KMS-11 (cell line): ENCODE data around the gene GPAT3.

ENCODE experiments used
- H2AFZ ChIP-seq: fragments of 200-600 bp; sonication (generic); 2 replicates; pipeline ENCODE4 v1.6.1; 2016; ENCODE audit warnings: antibody characterized with exemption, mixed run types, low read depth
- H3K27ac ChIP-seq: fragments of 200-600 bp; sonication (generic); 2 replicates; pipeline ENCODE4 v1.6.1; 2016; ENCODE audit warnings: mild to moderate bottlenecking, mixed run types
- H3K27me3 ChIP-seq: fragments of 200-600 bp; sonication (generic); 2 replicates; pipeline ENCODE4 v1.6.1; 2017; ENCODE audit warnings: mild to moderate bottlenecking, low read depth, mixed run types, moderate library complexity; ENCODE audit not compliant: insufficient read depth
- H3K36me3 ChIP-seq: fragments of 200-600 bp; sonication (generic); 2 replicates; pipeline ENCODE4 v1.6.1; 2017; ENCODE audit warnings: mild to moderate bottlenecking, mixed run types; ENCODE audit not compliant: insufficient read depth
- H3K4me1 ChIP-seq: fragments of 200-600 bp; sonication (generic); 2 replicates; pipeline ENCODE4 v1.6.1; 2016; ENCODE audit warnings: mild to moderate bottlenecking, low read depth, mixed run types; ENCODE audit not compliant: poor library complexity, severe bottlenecking
- H3K4me2 ChIP-seq: fragments of 200-600 bp; sonication (generic); 2 replicates; pipeline ENCODE4 v1.7.0; 2016; ENCODE audit warnings: mild to moderate bottlenecking, mixed run types
- H3K4me3 ChIP-seq: fragments of 200-600 bp; sonication (generic); IDR thresholded peaks from 2 replicates; pipeline ENCODE4 v1.6.1; 2017; ENCODE audit warnings: low read depth, low read length, mixed read lengths; ENCODE audit not compliant: insufficient read depth
- H3K79me2 ChIP-seq: fragments of 200-600 bp; sonication (generic); 2 replicates; pipeline ENCODE4 v1.6.1; 2016; ENCODE audit warnings: low read depth, mixed run types; ENCODE audit not compliant: insufficient read depth
- H3K9ac ChIP-seq: fragments of 200-600 bp; sonication (generic); 2 replicates; pipeline ENCODE4 v1.6.1; 2016; ENCODE audit warnings: mild to moderate bottlenecking, mixed run types
- H4K20me1 ChIP-seq: fragments of 200-600 bp; sonication (generic); 2 replicates; pipeline ENCODE4 v1.6.1; 2016; ENCODE audit warnings: mild to moderate bottlenecking, mixed run types; ENCODE audit not compliant: insufficient read depth
- CTCF ChIP-seq: fragments of 200-600 bp; sonication (generic); conservative IDR thresholded peaks from 2 replicates; pipeline ENCODE4 v1.6.1; 2017; ENCODE audit warnings: low read depth, mild to moderate bottlenecking, antibody characterized with exemption, low read length, moderate library complexity, mixed read lengths

The GPAT3 gene

DNA sequence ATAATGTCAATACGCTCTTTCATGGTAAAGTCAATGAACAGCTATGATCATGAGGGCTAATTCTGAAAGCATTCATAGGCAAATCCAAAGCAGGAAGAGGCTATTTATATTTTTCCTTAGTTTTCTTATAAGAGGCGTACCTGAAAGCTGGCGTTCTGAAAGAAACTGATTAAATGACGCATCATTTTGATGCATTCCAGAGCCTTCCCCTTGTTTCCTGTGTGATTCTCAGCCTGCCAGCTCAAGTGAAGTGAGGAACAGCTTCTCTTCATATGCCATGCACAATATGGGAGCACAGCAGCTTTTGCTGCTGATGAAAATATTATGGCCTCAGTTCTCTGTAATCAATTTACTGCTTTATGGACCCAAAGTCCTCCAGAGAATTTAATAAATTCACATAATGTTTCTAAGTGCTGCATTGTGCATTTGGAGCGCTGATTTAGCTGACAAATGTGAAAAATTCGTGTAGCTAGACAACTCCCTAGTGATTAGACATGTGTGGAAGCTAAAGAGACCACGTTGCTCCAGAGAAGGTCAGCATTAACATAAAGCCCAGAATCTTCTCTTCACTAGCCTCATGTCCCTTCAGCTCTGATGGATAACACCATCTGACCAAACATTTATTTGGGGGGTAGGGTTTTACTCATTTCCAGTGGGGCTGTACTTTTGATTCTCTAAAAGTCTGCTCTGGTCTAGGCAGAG is 110.8 kb downstream of the GPAT3 start:
- Histone ChIP-seq H2AFZ (no peak overlapping the region), H3K79me2 (no peaks in the 10 kb centered on the region), H4K20me1 (no peaks in the 10 kb centered on the region), H3K27ac (no peak overlapping the region), H3K36me3 (no peaks in the 10 kb centered on the region), H3K4me3 (no peak overlapping the region), H3K4me2 (no peak overlapping the region), H3K27me3 (no peaks in the 10 kb centered on the region), H3K9ac (no peak overlapping the region), H3K4me1 (no peaks in the 10 kb centered on the region)
- no peak for TF ChIP-seq CTCF

DNA sequence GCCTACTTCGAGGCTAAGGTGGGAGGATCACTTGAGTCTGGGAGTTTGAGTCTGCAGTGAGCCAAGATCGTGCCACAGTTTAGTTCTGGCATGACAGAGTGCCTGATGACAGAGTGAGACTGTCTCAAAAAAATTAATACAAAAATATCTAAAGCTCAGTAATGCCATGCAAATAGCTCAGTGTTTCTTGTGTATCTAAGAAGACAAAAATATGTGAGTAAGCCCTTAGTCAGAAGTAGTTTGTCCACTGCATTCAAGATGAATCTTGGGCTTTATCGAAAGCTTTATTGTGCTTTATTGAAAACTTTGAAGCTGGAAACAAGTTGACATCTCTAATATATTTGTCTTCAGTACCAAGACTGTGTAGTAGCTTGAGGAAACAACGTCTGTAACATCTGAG is 115.9 kb downstream of the GPAT3 start:
- no peaks in the 10 kb centered on the region for H3K36me3 ChIP-seq
- H3K4me1 ChIP-seq, result no peaks in the 10 kb centered on the region
- H3K4me2 ChIP-seq, result no peak overlapping the region
- no peak overlapping the region for H3K4me3 ChIP-seq
- no peak overlapping the region for H3K9ac ChIP-seq
- H4K20me1 ChIP-seq, result no peaks in the 10 kb centered on the region
- H3K79me2 ChIP-seq, result no peaks in the 10 kb centered on the region
- H3K27me3 ChIP-seq, result no peaks in the 10 kb centered on the region
- H2AFZ ChIP-seq, result no peak overlapping the region
- H3K27ac ChIP-seq, result no peak overlapping the region
- TF ChIP-seq CTCF, result no peak
